Thymus (tissue), 11 donors: ENCODE data around the gene VAMP3. TPM values are rescaled to one million over a fixed set of nuclear protein-coding genes. Genes with fewer than 3 reads are reported as not detected.

ENCODE experiments used
- DNase-seq, 9 donors: peaks; one replicate each; pipeline ENCODE4 v3.0.0-alpha.2; 2013; ENCODE audit warnings: low spot score in 9 of 9, low read depth in 6 of 9, missing footprints in 1 of 9
- H3K27ac ChIP-seq, 2 donors: one replicate each; pipeline ENCODE4 v1.5.1; 2013; ENCODE audit warnings: control low read depth in 1 of 2, low read depth in 1 of 2, low read length in 1 of 2, mild to moderate bottlenecking in 1 of 2, moderate library complexity in 1 of 2
- H3K27me3 ChIP-seq, 2 donors: one replicate each; pipeline ENCODE4 v1.5.1; 2013; ENCODE audit warnings: low read length in 1 of 2; ENCODE audit not compliant: control insufficient read depth in 2 of 2, insufficient read depth in 1 of 2
- H3K36me3 ChIP-seq, 2 donors: one replicate each; pipeline ENCODE4 v1.5.1; 2013; ENCODE audit warnings: low read length in 1 of 2, mild to moderate bottlenecking in 1 of 2, moderate library complexity in 1 of 2; ENCODE audit not compliant: control insufficient read depth in 2 of 2, insufficient read depth in 2 of 2
- H3K4me1 ChIP-seq, 2 donors: one replicate each; pipeline ENCODE4 v1.5.1; 2013; ENCODE audit warnings: low read length in 2 of 2; ENCODE audit not compliant: control insufficient read depth in 2 of 2, insufficient read depth in 2 of 2
- H3K4me3 ChIP-seq, 2 donors: one replicate each; pipeline ENCODE4 v1.5.1; 2013; ENCODE audit warnings: low read length in 2 of 2, control low read depth in 1 of 2, mild to moderate bottlenecking in 1 of 2
- H3K9me3 ChIP-seq, 2 donors: one replicate each; pipeline ENCODE4 v1.5.1; 2013; ENCODE audit warnings: low read length in 1 of 2, mild to moderate bottlenecking in 1 of 2; ENCODE audit not compliant: control insufficient read depth in 2 of 2, insufficient read depth in 1 of 2
- WGBS: extraction: QIAGEN DNeasy Blood & Tissue Kit; methylation state at CpG from one replicate; pipeline ENCODE4 v1.1.7; 2013; 5-methylcytosine and 5-hydroxymethylcytosine counted together
- polyA plus RNA-seq: library from polyadenylated mRNA; stranded (reverse); fragments of 200-250 nt; gene quantifications from one replicate; pipeline ENCODE4 v1.2.3, GENCODE V29; 2013
- total RNA-seq: library from RNA; stranded (reverse); fragments of 120-200 nt; gene quantifications from one replicate; pipeline ENCODE4 v1.2.4, GENCODE V29; 2013
- donor health status: healthy.

VAMP3 gene
- total and polyA plus RNA-seq, 2 donors = 31.5 to 55.6 TPM

DNA sequence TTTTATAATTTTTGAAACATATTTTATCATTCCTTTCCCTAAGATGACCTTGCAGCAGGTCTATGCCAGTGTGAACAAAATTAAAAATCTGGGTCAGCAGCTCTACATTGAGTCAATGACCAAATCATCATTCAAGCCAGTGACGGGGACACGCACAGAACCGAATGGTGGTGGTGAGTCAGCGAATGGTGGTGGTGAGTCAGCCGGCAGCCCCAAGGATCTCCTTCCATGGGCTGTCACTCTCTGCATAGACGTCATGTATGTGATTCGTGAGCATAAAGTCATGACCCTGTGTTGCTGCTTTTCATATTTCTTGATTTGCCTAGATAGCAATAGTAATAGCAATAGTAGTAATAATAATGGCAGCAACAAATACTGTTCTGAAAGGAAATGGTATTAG, 39.3 kb downstream of the VAMP3 start:
- Histone ChIP-seq H3K27me3 (no peaks in the 10 kb centered on the region), H3K9me3 (no peaks in the 10 kb centered on the region), H3K27ac (no peak overlapping the region), H3K4me1 (no peaks in the 10 kb centered on the region), H3K4me3 (no peak overlapping the region), H3K36me3 (no peaks in the 10 kb centered on the region)
- 95% methylated on average over 7 of the region's 7 CpGs for WGBS
- DNase-seq = no peak

DNA sequence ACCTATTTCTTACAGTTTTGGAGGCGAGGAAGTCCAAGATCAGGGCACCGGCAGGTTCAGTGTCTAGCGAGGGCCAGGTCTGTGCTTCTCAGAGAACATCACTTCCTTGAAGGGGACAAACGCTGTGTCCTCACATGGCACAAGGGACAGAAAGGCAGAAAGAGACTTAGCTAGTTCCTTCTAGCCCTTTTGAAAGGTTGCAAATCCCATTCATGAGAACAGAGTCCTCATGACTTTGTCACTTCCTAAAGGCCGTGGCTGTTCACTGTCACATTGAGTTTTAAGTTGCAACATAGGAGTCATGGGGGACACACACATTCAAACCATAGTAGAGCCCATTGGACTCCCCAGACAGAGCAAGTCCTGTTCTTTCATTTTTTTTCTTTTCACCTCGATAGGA, 40.4 kb downstream of the VAMP3 start:
- 96% methylated on average over 6 of the region's 6 CpGs for WGBS

DNA sequence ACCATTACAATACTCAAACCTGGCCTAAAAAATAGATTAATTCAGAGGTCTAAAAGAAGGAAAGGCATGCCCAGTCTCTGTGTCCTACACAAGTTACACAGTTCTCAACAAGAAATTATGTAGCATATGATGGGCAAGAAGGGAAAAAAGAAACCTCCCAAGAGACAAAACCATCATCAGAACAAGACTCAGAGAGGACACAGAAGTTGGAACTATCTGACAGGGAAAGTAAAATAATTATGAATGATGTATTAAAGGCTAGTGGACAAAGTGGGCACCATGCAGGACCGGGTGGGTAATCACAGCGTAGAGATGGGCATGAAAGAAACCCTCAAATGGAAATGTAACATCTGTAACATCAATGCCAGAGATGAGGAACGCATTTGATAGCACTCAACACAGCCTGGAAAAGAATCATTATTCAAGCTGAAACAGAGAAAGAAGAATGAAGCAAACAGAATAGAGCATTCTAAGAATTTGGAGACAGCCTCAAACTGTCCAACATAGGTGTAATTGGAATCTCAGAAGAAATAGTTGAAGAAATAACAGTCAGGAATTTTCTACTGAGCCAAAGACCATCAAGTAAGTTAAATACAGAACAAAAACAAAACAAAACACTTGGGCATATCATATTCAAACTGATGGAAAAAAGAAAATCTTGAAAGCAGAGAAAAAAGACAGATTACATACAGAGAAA, 42.7 kb downstream of the VAMP3 start:
- no peaks in the 10 kb centered on the region for H3K36me3 ChIP-seq

More for the DNA sequence above, 40.4 kb downstream of the VAMP3 start:
- no peak overlapping the region for H3K4me3 ChIP-seq
- no peaks in the 10 kb centered on the region for H3K4me1 ChIP-seq
- no peaks in the 10 kb centered on the region for H3K27me3 ChIP-seq
- no peaks in the 10 kb centered on the region for H3K36me3 ChIP-seq
- H3K27ac ChIP-seq = no peak overlapping the region
- H3K9me3 ChIP-seq = no peaks in the 10 kb centered on the region
- no peak for DNase-seq

DNA sequence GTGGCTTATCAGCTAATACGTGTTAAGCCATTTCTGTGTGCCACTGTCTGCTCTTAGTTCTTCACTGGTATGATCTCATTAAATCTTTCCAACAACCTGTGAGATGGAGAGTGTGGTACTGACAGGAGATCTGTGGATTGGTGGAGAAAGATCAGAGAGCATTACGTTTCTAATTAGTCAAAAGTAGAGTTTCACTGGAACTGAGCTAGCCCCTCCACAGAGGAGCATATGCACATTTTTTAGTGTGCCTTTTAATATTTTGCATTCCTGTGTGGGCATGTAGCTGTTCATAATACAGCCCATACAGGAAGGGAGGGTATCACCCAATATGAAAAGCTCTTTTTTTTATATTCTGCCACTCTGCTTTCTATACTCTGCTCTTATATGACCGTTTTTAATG, 50.2 kb downstream of the VAMP3 start:
- 96% methylated on average over 3 of the region's 3 CpGs for WGBS
- Histone ChIP-seq H3K27ac (no peak overlapping the region), H3K9me3 (no peaks in the 10 kb centered on the region), H3K4me1 (no peaks in the 10 kb centered on the region), H3K4me3 (no peak overlapping the region), H3K36me3 (no peaks in the 10 kb centered on the region), H3K27me3 (no peaks in the 10 kb centered on the region)
- DNase-seq = no peak

More for the DNA sequence above, 42.7 kb downstream of the VAMP3 start:
- 86% methylated on average over 3 of the region's 3 CpGs for WGBS
- Histone ChIP-seq H3K27me3 (no peaks in the 10 kb centered on the region), H3K4me3 (no peak overlapping the region), H3K9me3 (no peaks in the 10 kb centered on the region), H3K4me1 (no peaks in the 10 kb centered on the region), H3K27ac (no peak overlapping the region)
- DNase-seq = no peak

DNA sequence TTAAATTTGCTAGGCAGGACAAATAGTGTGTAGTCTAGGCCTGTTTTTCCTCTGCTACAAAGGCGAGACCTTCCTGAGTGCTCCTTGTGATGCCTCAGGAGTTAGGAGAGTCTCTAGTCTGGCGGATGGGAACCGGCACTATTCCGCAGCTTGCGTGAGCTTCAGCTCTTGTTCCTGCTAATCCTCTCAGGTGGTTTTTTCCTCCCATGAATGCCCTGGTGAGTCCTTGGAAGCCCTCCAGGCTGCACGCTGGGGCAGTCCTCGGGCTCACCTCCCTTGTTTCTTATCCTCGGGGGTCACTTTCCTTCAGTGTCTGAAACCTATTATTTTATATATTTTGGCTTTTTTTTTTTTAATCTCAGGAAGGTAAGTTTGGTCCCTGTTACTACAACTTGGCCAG, 53.6 kb downstream of the VAMP3 start:
- DNase-seq = no peak
- H3K27ac ChIP-seq = no peak overlapping the region
- H3K4me1 ChIP-seq = no peaks in the 10 kb centered on the region
- H3K4me3 ChIP-seq = no peak overlapping the region
- no peaks in the 10 kb centered on the region for H3K36me3 ChIP-seq
- H3K27me3 ChIP-seq = no peaks in the 10 kb centered on the region
- no peaks in the 10 kb centered on the region for H3K9me3 ChIP-seq
- WGBS = 98% methylated on average over 8 of the region's 8 CpGs

DNA sequence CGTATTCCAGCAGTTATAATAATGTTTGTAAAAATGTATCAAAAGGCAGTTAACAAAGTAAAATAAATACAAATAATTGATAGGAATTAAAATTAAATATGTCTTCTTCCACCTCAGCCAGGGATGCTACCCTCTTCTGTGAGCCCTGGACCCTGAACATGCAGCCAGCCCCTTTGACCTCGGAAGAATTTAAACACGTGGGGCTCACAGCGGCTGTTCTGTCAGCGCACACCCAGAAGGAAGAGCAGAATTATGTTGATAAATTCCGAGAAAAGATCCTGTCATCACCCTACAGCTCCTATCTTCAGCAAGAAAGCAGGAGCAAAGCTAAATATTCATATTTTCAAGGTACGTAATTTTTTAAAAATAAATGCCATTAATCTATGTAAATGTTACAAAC, 55.3 kb downstream of the VAMP3 start:
- Histone ChIP-seq H3K27me3 (no peaks in the 10 kb centered on the region), H3K27ac (no peak overlapping the region), H3K4me1 (no peaks in the 10 kb centered on the region), H3K36me3 (no peaks in the 10 kb centered on the region), H3K9me3 (no peaks in the 10 kb centered on the region), H3K4me3 (no peak overlapping the region)
- 89% methylated on average over 7 of the region's 7 CpGs for WGBS
- DNase-seq = no peak

DNA sequence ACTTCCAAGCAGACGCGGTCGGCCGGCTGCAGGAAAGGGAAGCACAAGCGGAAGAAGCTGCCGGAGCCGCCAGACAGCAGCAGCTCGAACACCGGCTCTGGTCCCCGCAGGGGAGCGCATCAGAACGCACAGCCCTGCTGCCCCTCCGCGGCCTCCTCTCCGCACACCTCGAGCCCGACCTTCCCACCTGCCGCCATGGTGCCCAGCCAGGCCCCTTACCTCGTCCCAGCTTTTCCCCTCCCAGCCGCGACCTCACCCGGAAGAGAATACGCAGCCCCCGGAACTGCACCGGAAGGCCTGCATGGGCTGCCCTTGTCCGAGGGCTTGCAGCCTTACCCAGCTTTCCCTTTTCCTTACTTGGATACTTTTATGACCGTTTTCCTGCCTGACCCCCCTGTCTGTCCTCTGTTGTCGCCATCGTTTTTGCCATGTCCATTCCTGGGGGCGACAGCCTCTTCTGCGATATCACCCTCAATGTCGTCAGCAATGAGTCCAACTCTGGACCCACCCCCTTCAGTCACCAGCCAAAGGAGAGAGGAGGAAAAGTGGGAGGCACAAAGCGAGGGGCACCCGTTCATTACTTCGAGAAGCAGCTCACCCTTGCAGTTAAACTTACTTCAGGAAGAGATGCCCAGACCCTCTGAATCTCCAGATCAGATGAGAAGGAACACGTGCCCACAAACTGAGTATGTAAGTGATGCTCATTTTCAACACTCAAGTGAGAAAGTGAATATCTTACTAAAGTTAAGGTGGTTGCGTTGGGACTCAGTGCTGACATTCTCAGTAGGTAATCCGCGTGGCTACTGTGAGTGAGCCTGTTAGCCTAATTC, 56.2 kb downstream of the VAMP3 start:
- Histone ChIP-seq H3K27ac (no peak overlapping the region), H3K4me1 (no peaks in the 10 kb centered on the region), H3K27me3 (no peaks in the 10 kb centered on the region), H3K4me3 (peak overlapping the region; percentile 40 to 49), H3K9me3 (no peaks in the 10 kb centered on the region), H3K36me3 (no peaks in the 10 kb centered on the region)
- 84% methylated on average over 39 of the region's 39 CpGs for WGBS
- DNase-seq = peak in 1 of 9 donors; percentile 13

Other genes with a start within 250 kb of the VAMP3 start
- gene PER3, start 13.0 kb downstream of the VAMP3 start, total RNA-seq = 1.5 TPM
- gene PER3, start 13.0 kb downstream of the VAMP3 start, polyA plus RNA-seq = 4.4 TPM
- gene UTS2, start 81.8 kb downstream of the VAMP3 start, total RNA-seq = 1.1 TPM
- gene UTS2, start 81.8 kb downstream of the VAMP3 start, polyA plus RNA-seq = 6.6 TPM
- 9.0 TPM for gene TNFRSF9, start 169.5 kb downstream of the VAMP3 start, total RNA-seq
- gene TNFRSF9, start 169.5 kb downstream of the VAMP3 start, polyA plus RNA-seq = 12.0 TPM
- gene PARK7, start 190.4 kb downstream of the VAMP3 start, total RNA-seq = 259 TPM
- 326 TPM for gene PARK7, start 190.4 kb downstream of the VAMP3 start, polyA plus RNA-seq